Chondrocyte (in vitro differentiated cells): ENCODE results near the gene JARID2. TPM values are rescaled to one million over a fixed set of nuclear protein-coding genes. Genes with fewer than 3 reads are reported as not detected.

Source experiments
- DNase-seq: peaks from one replicate; pipeline ENCODE4 v3.0.0; 2021; ENCODE audit warnings: mixed read lengths, low spot score
- H3K27ac Mint-ChIP-seq: one replicate; pipeline ENCODE4 v1.8.0; 2021; ENCODE audit warnings: mild to moderate bottlenecking, moderate library complexity, mixed read lengths; ENCODE audit not compliant: unreplicated experiment
- H3K27me3 Mint-ChIP-seq: 2 replicates; pipeline ENCODE4 v1.8.0; 2021; ENCODE audit warnings: low read depth, mixed read lengths
- H3K36me3 Mint-ChIP-seq: 2 replicates; pipeline ENCODE4 v1.8.0; 2021; ENCODE audit warnings: low read depth, mixed read lengths
- H3K4me1 Mint-ChIP-seq: 2 replicates; pipeline ENCODE4 v1.8.0; 2021; ENCODE audit warnings: low read depth, mild to moderate bottlenecking, mixed read lengths
- H3K4me3 Mint-ChIP-seq: one replicate; pipeline ENCODE4 v1.8.0; 2021; ENCODE audit warnings: mild to moderate bottlenecking, moderate library complexity, mixed read lengths; ENCODE audit not compliant: unreplicated experiment
- H3K9me3 Mint-ChIP-seq: 2 replicates; pipeline ENCODE4 v1.8.0; 2021; ENCODE audit warnings: low read depth, mixed read lengths
- CTCF ChIP-seq: fragments of 200-600 bp; sonication (generic); IDR thresholded peaks from 2 replicates; pipeline ENCODE4 v1.5.0; 2021; ENCODE audit warnings: antibody characterized with exemption, mild to moderate bottlenecking, moderate library complexity
- total RNA-seq: library from RNA; stranded (reverse); gene quantifications from 3 replicates; pipeline ENCODE4 v1.2.1, GENCODE V29; 2021

The JARID2 gene
- total RNA-seq, 1 donor from 2014 or later = 9.9 TPM

GRCh38 chr6:15447546-15448267 is 201.8 kb downstream of the JARID2 start:
- H3K27ac Mint-ChIP-seq = no peak overlapping the region
- peaks cover 10% of the 10 kb centered on the region for H3K4me1 Mint-ChIP-seq
- no peak for DNase-seq
- H3K27me3 Mint-ChIP-seq = no peaks in the 10 kb centered on the region
- H3K9me3 Mint-ChIP-seq = no peaks in the 10 kb centered on the region
- TF ChIP-seq CTCF = no peak
- no peak overlapping the region for H3K4me3 Mint-ChIP-seq
- no peaks in the 10 kb centered on the region for H3K36me3 Mint-ChIP-seq

GRCh38 chr6:15449011-15449410 is 203.1 kb downstream of the JARID2 start:
- Mint-ChIP-seq H3K27ac (no peak overlapping the region), H3K4me3 (no peak overlapping the region), H3K4me1 (peaks cover 3% of the 10 kb centered on the region), H3K36me3 (peaks cover 2% of the 10 kb centered on the region), H3K27me3 (no peaks in the 10 kb centered on the region), H3K9me3 (no peaks in the 10 kb centered on the region)
- no peak for TF ChIP-seq CTCF
- no peak for DNase-seq

- Mint-ChIP-seq H3K27me3 (no peaks in the 10 kb centered on the region), H3K4me3 (no peak overlapping the region), H3K4me1 (peaks cover 3% of the 10 kb centered on the region), H3K36me3 (peaks cover 7% of the 10 kb centered on the region), H3K9me3 (no peaks in the 10 kb centered on the region), H3K27ac (no peak overlapping the region)
- DNase-seq = no peak
- TF ChIP-seq CTCF = no peak
These were observed 205.9 kb downstream of the JARID2 start for GRCh38 chr6:15451738-15452137.

DNA sequence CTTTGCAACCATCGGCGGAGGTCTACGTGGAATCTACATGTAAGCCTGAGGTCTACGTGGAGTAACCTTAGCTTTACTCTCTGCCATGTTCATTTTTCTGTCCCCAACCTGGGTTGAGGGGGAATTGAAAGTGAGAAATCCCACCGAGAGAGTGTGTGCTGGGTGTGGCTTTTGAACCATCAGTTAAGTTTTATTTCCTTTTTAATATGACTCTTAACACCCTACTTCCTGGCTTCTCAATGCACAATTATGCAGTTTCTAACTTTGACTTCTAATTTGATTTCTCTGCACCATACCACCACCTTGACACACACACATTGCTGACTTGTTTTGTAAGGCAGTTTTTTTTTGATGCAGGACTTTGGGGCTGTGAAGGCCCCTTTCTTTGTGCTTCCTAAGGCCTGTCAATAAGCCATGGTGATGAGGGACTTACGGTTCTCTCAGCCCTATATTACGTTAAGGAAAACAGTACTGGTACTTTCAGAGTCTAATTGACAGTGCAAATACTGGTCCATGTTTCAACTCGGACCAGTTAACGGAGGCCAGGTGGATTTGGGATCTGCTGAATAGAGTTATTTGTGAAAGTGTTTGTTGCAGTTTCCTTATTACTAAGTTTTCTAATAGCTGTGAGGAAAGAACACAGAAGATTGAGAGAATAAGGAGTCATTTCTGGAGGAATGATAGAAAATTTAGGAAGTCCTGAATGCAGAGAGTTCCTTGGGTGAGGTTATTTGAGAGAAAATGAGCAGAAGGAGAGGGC is 206.5 kb downstream of the JARID2 start:
- H3K36me3 Mint-ChIP-seq = peaks cover 7% of the 10 kb centered on the region

More for the DNA sequence above, 206.5 kb downstream of the JARID2 start:
- TF ChIP-seq CTCF = no peak
- H3K27ac Mint-ChIP-seq = no peak overlapping the region
- no peaks in the 10 kb centered on the region for H3K9me3 Mint-ChIP-seq
- H3K4me3 Mint-ChIP-seq = no peak overlapping the region
- peaks cover 6% of the 10 kb centered on the region for H3K4me1 Mint-ChIP-seq
- no peak for DNase-seq
- H3K27me3 Mint-ChIP-seq = no peaks in the 10 kb centered on the region
